WI38 (cell line): ENCODE results near the gene DGUOK.

Experiments used
- H3K4me3 ChIP-seq: 2 replicates; pipeline ENCODE4 v1.5.1; 2011; ENCODE audit warnings: low read depth, mild to moderate bottlenecking, control low read depth, low read length
- CTCF ChIP-seq: IDR thresholded peaks from 2 replicates; pipeline ENCODE4 v1.5.1; 2012; ENCODE audit warnings: low read depth, mild to moderate bottlenecking, control low read depth, low read length

DGUOK gene

GRCh38 chr2:74007121-74007520, 80.4 kb downstream of the DGUOK start:
- H3K4me3 ChIP-seq = no peak overlapping the region
- no peak for TF ChIP-seq CTCF

GRCh38 chr2:74007711-74008110, 81.0 kb downstream of the DGUOK start:
- no peak for TF ChIP-seq CTCF
- H3K4me3 ChIP-seq = no peak overlapping the region
